ENCODE results near the gene CLRN3.

- TF ChIP-seq, protein P1, sequence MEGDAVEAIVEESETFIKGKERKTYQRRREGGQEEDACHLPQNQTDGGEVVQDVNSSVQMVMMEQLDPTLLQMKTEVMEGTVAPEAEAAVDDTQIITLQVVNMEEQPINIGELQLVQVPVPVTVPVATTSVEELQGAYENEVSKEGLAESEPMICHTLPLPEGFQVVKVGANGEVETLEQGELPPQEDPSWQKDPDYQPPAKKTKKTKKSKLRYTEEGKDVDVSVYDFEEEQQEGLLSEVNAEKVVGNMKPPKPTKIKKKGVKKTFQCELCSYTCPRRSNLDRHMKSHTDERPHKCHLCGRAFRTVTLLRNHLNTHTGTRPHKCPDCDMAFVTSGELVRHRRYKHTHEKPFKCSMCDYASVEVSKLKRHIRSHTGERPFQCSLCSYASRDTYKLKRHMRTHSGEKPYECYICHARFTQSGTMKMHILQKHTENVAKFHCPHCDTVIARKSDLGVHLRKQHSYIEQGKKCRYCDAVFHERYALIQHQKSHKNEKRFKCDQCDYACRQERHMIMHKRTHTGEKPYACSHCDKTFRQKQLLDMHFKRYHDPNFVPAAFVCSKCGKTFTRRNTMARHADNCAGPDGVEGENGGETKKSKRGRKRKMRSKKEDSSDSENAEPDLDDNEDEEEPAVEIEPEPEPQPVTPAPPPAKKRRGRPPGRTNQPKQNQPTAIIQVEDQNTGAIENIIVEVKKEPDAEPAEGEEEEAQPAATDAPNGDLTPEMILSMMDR (IDR thresholded peaks at IDR 0.05), result no peak
- no peak for TF ChIP-seq POLR2A (IDR thresholded peaks at IDR 0.05)
Measured at GRCh38 chr10:127892743-127893142, at the start of gene CLRN3.

Data from uterus (tissue), 2 donors.